ENCODE measurements around the gene MRC1.

- TF ChIP-seq, protein P1, sequence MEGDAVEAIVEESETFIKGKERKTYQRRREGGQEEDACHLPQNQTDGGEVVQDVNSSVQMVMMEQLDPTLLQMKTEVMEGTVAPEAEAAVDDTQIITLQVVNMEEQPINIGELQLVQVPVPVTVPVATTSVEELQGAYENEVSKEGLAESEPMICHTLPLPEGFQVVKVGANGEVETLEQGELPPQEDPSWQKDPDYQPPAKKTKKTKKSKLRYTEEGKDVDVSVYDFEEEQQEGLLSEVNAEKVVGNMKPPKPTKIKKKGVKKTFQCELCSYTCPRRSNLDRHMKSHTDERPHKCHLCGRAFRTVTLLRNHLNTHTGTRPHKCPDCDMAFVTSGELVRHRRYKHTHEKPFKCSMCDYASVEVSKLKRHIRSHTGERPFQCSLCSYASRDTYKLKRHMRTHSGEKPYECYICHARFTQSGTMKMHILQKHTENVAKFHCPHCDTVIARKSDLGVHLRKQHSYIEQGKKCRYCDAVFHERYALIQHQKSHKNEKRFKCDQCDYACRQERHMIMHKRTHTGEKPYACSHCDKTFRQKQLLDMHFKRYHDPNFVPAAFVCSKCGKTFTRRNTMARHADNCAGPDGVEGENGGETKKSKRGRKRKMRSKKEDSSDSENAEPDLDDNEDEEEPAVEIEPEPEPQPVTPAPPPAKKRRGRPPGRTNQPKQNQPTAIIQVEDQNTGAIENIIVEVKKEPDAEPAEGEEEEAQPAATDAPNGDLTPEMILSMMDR (IDR thresholded peaks at IDR 0.05) = no peak
- no peak for TF ChIP-seq POLR2A (IDR thresholded peaks at IDR 0.05)
- TF ChIP-seq POLR2AphosphoS5 (IDR thresholded peaks at IDR 0.05) = no peak
- no peak for TF ChIP-seq EP300 (IDR thresholded peaks at IDR 0.05)
These were observed 95.4 kb downstream of the MRC1 start for GRCh38 chr10:17904564-17904963.
